ENCODE measurements around the gene PIK3R2. TPM values are rescaled to one million over a fixed set of nuclear protein-coding genes. Genes with fewer than 3 reads are reported as not detected.
A peak's percentile ranks its signal among the peaks of the same experiment; 100 is the strongest.
"Not testable (repeated sequence)": the region's sequence is repeated elsewhere in the genome, so short reads cannot be mapped to it uniquely, and the experiment has no call there.

PIK3R2 gene
- total RNA-seq, result 10 to 100 TPM; 19.7 to 45.4 (median 28.2) TPM

DNA sequence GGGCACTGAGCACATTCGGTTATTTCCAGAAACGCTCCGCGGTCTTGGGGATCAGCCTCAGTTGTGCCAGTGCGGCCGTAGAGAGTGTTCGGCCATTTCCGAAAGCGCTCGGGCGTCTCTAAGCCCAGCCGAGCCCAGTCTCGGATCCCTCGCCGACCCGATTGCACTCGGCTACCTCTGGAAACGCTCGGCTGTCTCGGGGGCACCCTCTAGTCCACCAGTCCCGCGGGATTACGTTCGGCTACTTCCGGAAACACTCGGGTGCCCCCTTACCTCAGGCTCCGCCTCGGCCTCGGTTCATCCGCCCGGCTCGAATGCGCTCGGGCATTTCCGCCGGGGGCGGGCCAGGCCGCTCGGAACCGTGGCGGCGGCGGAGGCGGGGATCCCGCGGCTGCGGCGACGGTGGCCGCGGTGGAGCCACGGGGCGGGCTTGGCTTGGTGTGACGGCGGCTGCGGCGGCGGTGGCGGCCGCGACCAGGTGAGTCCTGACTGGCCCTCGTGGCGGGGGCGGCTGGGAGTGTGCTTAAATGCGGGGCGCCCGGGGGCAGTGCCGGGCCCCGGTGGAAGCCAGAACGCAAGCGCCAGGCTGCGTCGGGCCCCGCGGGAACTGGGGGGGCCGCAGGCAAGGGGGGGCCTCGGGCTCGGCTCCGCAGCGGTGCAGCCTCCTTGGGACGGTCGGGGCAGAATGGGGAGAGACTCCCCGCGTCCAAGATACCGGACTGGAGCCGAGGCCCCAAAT is at the start of gene PIK3R2:
Gene PIK3R2 (plus strand): TSS at position 347 of the 739 bp plus-strand sequence. CDS start 2,717 bp downstream, outside the sequence.
- DNase-seq, result peak; percentile 99 to 100 (median 100)
- Histone ChIP-seq H3K4me3 (peak within 1 kb of the TSS; percentile 68 to 93 (median 79)), H3K27me3 (no peaks in the 10 kb centered on the region), H3K9me3 (no peaks in the 10 kb centered on the region), H3K27ac (peak within 1 kb of the TSS; percentile 91 to 96 (median 93)), H3K4me1 (peaks cover 7 to 51% (median 9%) of the 10 kb centered on the region in 4 donors), H3K36me3 (peaks cover 0 to 12% (median 0%) of the 10 kb centered on the region in 3 donors)
- TF ChIP-seq POLR2A (IDR thresholded peaks at IDR 0.05), result no peak
- TF ChIP-seq, protein P1, sequence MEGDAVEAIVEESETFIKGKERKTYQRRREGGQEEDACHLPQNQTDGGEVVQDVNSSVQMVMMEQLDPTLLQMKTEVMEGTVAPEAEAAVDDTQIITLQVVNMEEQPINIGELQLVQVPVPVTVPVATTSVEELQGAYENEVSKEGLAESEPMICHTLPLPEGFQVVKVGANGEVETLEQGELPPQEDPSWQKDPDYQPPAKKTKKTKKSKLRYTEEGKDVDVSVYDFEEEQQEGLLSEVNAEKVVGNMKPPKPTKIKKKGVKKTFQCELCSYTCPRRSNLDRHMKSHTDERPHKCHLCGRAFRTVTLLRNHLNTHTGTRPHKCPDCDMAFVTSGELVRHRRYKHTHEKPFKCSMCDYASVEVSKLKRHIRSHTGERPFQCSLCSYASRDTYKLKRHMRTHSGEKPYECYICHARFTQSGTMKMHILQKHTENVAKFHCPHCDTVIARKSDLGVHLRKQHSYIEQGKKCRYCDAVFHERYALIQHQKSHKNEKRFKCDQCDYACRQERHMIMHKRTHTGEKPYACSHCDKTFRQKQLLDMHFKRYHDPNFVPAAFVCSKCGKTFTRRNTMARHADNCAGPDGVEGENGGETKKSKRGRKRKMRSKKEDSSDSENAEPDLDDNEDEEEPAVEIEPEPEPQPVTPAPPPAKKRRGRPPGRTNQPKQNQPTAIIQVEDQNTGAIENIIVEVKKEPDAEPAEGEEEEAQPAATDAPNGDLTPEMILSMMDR (IDR thresholded peaks at IDR 0.05), result no peak

DNA sequence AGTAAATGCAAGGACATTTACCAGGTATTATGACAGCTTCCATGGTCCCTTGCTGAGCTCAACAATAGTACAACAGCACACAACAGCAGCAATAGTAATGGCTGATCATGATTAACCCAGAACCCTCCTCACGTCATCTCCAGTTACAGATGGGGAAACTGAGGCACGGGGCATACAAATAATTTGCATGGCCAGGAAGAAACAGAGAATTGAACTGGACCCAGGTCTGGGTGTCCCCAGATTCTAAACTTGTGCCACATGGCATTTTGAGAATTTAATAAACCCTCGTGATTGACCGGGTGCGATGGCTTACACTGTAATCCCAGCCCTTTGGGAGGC is 48.2 kb upstream of the PIK3R2 start:
- peak overlapping the region; percentile 23 to 59 (median 42) for H3K4me3 ChIP-seq

DNA sequence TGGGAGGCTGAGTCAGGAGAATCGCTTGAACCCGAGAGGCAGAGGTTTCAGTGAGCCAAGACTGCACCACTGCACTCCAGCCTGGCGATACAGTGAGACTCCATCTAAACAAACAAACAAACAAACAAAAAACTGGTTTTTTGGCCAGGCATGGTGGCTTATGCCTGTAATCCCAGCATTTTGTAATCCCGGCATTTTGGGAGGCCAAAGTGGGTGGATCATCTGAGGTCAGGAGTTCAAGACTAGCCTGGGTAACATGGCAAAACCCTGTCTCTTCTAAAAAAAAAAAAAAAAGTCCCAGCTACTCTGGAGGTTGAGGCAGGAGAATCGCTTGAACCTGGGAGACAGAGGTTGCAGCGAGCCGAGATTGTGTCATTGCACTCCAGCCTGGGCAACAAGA is 47.7 kb upstream of the PIK3R2 start:
- H3K4me3 ChIP-seq, H3K9me3 ChIP-seq, H3K36me3 ChIP-seq, H3K27me3 ChIP-seq, DNase-seq: not testable (repeated sequence)
- Histone ChIP-seq H3K4me1 (peaks cover 0 to 18% (median 8%) of the 10 kb centered on the region in 4 donors), H3K27ac (peak overlapping the region in 1 of 4 donors; percentile 10)

More for the DNA sequence above, 48.2 kb upstream of the PIK3R2 start:
- Histone ChIP-seq H3K27ac (peak overlapping the region in 2 of 4 donors; percentile 55 to 71), H3K27me3 (no peaks in the 10 kb centered on the region), H3K36me3 (no peaks in the 10 kb centered on the region), H3K4me1 (peaks cover 0 to 15% (median 7%) of the 10 kb centered on the region in 4 donors), H3K9me3 (no peaks in the 10 kb centered on the region)
- no peak for DNase-seq
- no peak for TF ChIP-seq POLR2A (IDR thresholded peaks at IDR 0.05)
- TF ChIP-seq, protein P1 (IDR thresholded peaks at IDR 0.05), result no peak

DNA sequence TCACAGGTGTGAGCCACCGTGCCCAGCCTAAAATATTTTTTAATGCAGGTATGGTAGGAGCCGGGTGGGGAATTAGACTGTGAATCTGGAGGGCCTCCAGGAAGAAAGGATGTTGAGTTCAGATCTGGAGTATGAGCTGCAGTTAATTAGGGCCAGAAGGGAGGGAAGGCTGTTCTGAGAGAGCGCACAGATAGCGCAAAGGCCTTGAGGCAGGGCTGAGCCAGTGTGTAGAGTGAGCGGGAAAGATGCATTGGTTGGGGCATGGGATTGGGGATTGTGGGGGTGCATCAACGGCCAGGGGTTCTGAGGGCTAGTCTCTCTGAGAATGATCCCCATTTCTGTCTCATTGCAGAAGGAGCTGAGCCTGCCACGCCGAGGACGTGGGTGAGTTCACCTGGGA is 45.7 kb upstream of the PIK3R2 start:
- no peaks in the 10 kb centered on the region for H3K9me3 ChIP-seq
- TF ChIP-seq POLR2A (IDR thresholded peaks at IDR 0.05), result no peak
- peaks cover 0 to 4% (median 0%) of the 10 kb centered on the region in 3 donors for H3K36me3 ChIP-seq
- peaks cover 0 to 26% (median 14%) of the 10 kb centered on the region in 4 donors for H3K4me1 ChIP-seq
- no peak for DNase-seq
- H3K27me3 ChIP-seq, result no peaks in the 10 kb centered on the region
- H3K27ac ChIP-seq, result peak overlapping the region in 1 of 4 donors; percentile 83
- no peak overlapping the region for H3K4me3 ChIP-seq

DNA sequence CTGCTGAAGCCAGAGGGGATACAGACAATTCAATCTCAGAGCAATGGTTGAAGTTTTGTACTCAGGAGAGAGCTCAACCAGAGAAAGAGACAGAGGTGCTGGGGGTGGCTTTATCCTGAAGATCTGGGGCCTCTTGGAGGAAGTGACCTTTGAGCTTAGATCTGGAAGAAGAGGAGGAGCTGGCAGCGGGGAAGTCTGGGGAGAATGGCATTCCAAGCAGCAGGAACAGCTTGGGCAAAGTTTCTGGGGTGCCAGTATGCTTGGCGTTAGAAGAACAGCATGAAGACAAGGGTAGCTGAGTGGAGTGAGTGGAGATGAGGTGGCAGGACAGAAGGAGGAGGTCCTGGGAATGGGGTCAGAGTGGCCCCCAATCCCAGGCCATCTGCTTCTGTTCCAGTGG is 44.1 kb upstream of the PIK3R2 start:
- Histone ChIP-seq H3K9me3 (no peaks in the 10 kb centered on the region), H3K27ac (peak overlapping the region; percentile 83 to 97 (median 89)), H3K4me1 (peaks cover 0 to 26% (median 14%) of the 10 kb centered on the region in 4 donors), H3K36me3 (peaks cover 0 to 12% (median 0%) of the 10 kb centered on the region in 3 donors), H3K27me3 (no peaks in the 10 kb centered on the region), H3K4me3 (peak overlapping the region in 2 of 4 donors; percentile 71 to 83)
- peak in 1 of 2 donors; percentile 56 for TF ChIP-seq POLR2A (IDR thresholded peaks at IDR 0.05)
- TF ChIP-seq, protein P1 (IDR thresholded peaks at IDR 0.05), result no peak
- peak in 1 of 3 donors; percentile 75 for DNase-seq

DNA sequence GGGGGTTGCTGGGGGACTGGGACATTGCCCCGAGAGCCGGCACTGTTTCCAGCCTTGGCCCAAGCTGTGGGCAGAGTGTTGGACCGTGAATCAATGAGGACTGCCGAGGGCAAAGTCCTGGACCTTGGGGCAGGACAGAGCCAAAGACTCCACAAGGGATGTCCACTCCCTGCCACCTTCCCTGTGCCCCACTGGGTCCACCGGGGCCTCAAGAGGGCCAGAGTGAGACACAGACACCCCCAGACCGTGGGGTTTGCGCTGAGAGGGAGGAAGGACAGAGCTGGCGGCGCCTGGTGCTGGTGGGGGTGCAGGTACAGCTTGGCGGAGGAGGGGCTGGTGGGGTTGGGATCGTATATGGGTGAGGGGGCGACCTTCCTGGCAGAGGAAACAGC is 43.6 kb upstream of the PIK3R2 start:
- DNase-seq, result peak; percentile 56 to 80 (median 79)
- H3K9me3 ChIP-seq, result no peaks in the 10 kb centered on the region
- peak overlapping the region; percentile 83 to 97 (median 89) for H3K27ac ChIP-seq
- H3K4me3 ChIP-seq, result peak overlapping the region; percentile 58 to 83 (median 74)
- peaks cover 0 to 12% (median 0%) of the 10 kb centered on the region in 3 donors for H3K36me3 ChIP-seq
- TF ChIP-seq, protein P1 (IDR thresholded peaks at IDR 0.05), result no peak
- no peak for TF ChIP-seq POLR2A (IDR thresholded peaks at IDR 0.05)
- peaks cover 0 to 26% (median 14%) of the 10 kb centered on the region in 4 donors for H3K4me1 ChIP-seq
- no peaks in the 10 kb centered on the region for H3K27me3 ChIP-seq

All from Peyer's patch (tissue), 4 donors.